ENCODE results near the gene DCTPP1. TPM values are rescaled to one million over a fixed set of nuclear protein-coding genes. Genes with fewer than 3 reads are reported as not detected.

Gene DCTPP1
- polyA plus RNA-seq, 12 donors: 20.0 to 42.3 (median 25.0) TPM; not detected in 1

DNA sequence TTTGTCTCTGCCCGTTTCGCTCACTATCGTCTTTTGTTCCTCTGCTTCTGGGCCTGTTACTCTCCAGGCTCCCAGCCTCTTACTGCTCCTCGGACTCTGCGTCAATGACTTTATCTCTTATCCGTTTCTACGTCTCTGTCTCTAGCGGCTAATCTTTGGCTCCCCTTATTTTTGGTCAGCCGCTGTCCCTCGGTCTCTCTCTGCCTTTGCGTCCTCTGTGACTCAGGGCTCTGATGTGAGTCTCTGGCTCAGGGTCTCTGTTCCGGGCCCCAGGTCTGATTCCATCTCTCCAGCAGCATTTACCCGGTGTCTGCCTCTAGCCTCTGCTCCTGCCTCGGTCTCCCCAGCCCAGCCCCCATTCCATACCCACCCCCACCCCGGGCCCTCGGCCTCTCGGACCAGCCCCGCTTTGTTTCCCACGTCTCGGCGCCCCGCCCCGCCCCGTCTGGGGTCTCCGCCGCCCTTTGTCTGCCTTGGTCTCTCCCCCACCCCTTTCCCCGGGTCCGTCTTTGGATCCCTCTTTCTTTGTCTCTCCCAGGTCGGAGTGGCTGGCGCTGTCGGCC, 35.2 kb downstream of the DCTPP1 start:
- no peak for DNase-seq

GRCh38 chr16:30383521-30383920, 46.3 kb downstream of the DCTPP1 start:
- peak; percentile 83 for DNase-seq

- no peak for DNase-seq
Measured at GRCh38 chr16:30382111-30382881, 47.5 kb downstream of the DCTPP1 start, which contains the start of gene SEPTIN1. Gene SEPTIN1 (minus strand): TSS chr16:30382561. CDS start chr16:30382542, 19 bp downstream.

DNA sequence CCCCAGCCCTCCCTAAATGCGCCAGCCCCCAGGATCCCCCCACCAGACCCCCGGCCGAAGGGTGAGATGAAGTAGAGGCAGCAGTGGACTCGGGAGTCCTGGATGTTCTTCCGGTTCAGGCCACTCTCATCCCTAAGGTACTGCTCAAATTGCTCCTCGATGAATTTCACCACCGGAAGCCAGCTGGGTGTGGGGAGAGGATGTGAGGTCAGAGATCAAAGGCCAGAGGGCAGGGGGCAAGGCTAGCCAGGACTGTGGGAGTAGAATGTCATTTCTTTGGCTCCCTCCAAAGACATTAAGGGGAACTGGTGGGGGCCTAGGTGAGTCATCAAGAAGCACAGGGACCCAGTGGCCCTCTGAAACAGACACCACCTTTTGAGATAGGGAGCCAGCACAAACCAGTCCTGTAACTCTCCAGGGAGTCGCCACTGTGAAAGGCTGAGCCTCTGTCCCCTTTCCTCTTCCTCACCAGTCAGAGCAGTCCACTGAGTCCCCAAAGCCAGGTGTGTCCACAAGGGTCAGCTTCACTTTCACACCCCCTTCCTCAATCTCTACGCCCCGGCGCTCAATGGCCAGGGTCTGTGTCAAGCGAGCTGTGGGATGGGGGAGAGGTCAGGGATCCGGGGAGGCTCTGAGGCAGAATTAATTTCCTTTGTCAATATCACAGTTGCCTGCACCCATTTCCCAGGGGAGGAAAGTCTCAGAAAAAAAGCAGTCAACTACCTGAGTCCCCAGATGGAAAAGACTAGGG, 48.4 kb downstream of the DCTPP1 start:
- no peak for DNase-seq

DNA sequence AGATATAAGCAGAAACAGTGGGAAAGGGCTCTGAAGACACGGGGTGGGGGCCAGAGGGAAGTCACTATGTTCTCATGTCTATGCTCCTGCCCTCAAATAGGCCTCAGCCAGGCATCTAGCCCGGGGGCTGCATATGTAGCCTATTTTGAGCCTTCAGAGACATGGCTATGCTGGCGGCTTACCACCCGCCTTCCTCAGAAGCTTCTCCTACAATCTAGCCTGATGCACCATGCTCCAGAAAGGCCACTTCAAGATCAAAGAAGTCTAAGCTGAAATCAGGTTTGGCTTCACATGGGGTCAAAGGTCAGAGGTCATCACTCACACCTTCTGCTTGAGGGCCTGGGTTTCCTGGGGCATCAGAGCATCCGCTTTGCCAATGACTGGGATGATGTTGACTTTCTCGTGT, 49.0 kb downstream of the DCTPP1 start:
- DNase-seq: no peak

- no peak for DNase-seq
Measured at GRCh38 chr16:30380072-30380802, 49.6 kb downstream of the DCTPP1 start.

DNA sequence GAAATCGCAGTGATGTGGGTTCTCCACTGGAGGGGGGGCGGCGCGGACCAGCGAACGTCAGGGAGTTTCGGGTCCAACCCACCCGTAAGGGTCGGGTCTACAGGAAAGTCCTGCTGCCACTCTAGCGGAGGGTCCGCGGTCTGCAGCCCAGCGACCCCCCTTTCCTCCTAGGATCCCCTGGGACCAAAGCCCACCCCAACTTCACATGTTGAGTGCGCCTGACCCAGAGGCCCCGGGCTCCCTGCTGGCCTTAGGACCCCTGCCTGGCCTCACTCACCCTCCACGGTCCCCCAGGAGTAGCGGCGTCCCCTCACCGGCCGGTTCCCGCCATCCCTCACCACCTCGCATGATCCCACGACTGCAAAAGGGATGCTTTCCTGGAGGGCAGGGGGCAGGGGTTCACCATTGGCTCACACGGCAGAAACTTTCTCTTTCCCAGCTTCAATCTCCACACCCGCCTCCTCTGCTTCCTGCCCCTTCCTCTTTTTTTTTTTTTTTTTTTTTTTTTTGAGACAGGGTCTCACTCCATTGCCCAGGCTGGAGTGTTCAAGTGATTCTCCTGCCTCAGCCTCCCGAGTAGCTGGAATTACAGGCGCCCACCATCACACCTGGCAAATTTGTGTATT, 50.6 kb downstream of the DCTPP1 start:
- DNase-seq: no peak

- DNase-seq: peak; percentile 98
Measured at GRCh38 chr16:30378236-30379157, 51.3 kb downstream of the DCTPP1 start.

GRCh38 chr16:30377812-30378235, 52.0 kb downstream of the DCTPP1 start:
- DNase-seq: peak; percentile 93

- no peak for DNase-seq
Measured at GRCh38 chr16:30377050-30377811, 52.6 kb downstream of the DCTPP1 start.

DNA sequence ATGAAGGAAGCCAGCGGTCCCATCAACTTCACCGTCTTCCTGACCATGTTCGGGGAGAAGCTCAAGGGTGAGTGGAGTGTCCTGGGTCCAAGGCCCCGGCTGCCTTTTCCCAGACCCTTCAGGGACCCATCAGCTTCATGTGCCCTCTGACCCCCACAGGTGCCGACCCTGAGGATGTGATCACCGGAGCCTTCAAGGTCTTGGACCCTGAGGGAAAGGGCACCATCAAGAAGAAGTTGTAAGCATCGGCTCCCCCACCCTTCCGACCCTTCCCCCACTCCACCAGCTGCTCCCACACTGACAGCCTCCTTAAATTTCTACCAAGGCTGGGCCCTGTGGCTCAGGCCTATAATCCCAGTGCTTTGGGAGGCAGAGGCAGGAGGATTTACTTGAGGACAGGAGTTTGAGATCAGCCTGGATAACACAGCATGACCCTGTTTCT, 53.3 kb downstream of the DCTPP1 start:
- no peak for DNase-seq

DNA sequence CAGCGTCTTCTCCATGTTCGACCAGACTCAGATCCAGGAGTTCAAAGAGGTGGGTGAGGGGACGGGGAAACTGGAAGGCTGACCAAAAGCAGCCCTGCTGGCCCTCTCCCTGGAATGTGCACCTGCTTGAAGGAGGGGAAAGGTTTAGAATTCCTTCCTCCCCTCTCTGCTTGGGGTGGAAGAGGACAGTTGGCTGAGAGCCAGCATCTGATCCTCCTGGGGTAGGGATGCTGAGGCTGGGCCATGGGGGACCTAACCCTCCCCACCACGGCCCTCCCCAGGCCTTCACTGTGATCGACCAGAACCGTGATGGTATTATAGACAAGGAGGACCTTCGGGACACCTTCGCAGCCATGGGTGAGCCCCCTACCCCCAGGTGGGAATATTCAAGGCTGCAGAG, 54.0 kb downstream of the DCTPP1 start:
- no peak for DNase-seq

DNA sequence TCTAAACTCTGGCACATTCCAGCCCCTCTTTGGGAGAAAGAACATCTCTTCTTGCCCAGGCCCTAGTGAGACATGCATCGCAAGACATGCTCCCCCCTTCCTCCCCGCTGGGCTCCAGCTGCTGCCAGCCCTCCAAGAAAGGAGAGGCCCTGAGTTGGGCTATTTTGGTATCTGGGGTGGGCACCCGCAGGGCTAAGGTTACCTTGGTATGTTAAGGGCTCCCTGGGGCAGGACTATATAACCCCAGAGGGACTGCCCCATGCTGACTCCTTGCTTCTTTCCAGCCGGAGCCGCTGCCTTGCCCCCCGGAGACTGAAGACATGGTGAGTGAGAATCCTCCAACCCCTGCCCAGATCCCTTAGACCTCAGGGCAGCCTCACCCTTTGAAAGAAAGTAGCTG, 55.3 kb downstream of the DCTPP1 start, which contains the start of gene MYL11:
MYL11 (plus strand) TSS at position 265 of the 400 bp plus-strand sequence; CDS start at position 321, 56 bp downstream.
- DNase-seq: no peak

Other genes starting within 250 kb of the DCTPP1 start
- 10 to 100 TPM in 8 of 12 donors, 1 to 10 TPM in 3, not detected in 1; 6.0 to 41.9 (median 11.0) TPM for gene CORO1A, start 246.4 kb downstream of the DCTPP1 start, polyA plus RNA-seq (ENCODE audit: insufficient read length in 12 of 12)
- 10 to 100 TPM in 10 of 12 donors, not detected in 2; 13.0 to 35.0 (median 17.4) TPM for gene BOLA2B, start 236.4 kb downstream of the DCTPP1 start, polyA plus RNA-seq (ENCODE audit: insufficient read length in 12 of 12)
- 10 to 100 TPM in 9 of 12 donors, 1 to 10 TPM in 2, not detected in 1; 6.8 to 21.8 (median 13.7) TPM for gene SLX1A, start 236.2 kb downstream of the DCTPP1 start, polyA plus RNA-seq (ENCODE audit: insufficient read length in 12 of 12)
- gene SULT1A3, start 230.8 kb downstream of the DCTPP1 start, polyA plus RNA-seq (ENCODE audit: insufficient read length in 12 of 12): 1 to 10 TPM in 10 of 12 donors, not detected in 2; 1.7 to 5.9 (median 3.7) TPM
- 10 to 100 TPM in 5 of 12 donors, 1 to 10 TPM in 3, under 1 TPM in 2, not detected in 2; 0.24 to 22.5 (median 10.1) TPM for gene NPIPB13, start 181.6 kb downstream of the DCTPP1 start, polyA plus RNA-seq (ENCODE audit: insufficient read length in 12 of 12)
- gene CD2BP2, start 74.7 kb downstream of the DCTPP1 start, polyA plus RNA-seq (ENCODE audit: insufficient read length in 12 of 12): 10 to 100 TPM in 11 of 12 donors, not detected in 1; 26.8 to 87.9 (median 33.5) TPM
- gene TBC1D10B, start 59.5 kb downstream of the DCTPP1 start, polyA plus RNA-seq (ENCODE audit: insufficient read length in 12 of 12): 10 to 100 TPM in 11 of 12 donors, not detected in 1; 24.1 to 52.0 (median 28.0) TPM
- gene MYL11, start 55.2 kb downstream of the DCTPP1 start, polyA plus RNA-seq (ENCODE audit: insufficient read length in 12 of 12): 1,000 to 10,000 TPM; 2,830 to 9,967 (median 7,161) TPM
- 1 to 10 TPM in 11 of 12 donors, not detected in 1; 1.3 to 7.2 (median 2.6) TPM for gene SEPTIN1, start 47.5 kb downstream of the DCTPP1 start, polyA plus RNA-seq (ENCODE audit: insufficient read length in 12 of 12)
- gene ZNF48, start 34.6 kb downstream of the DCTPP1 start, polyA plus RNA-seq (ENCODE audit: insufficient read length in 12 of 12): 10 to 100 TPM in 1 of 12 donors, 1 to 10 TPM in 10, not detected in 1; 4.6 to 26.2 (median 6.2) TPM
- gene ZNF771, start 22.4 kb downstream of the DCTPP1 start, polyA plus RNA-seq (ENCODE audit: insufficient read length in 12 of 12): 1 to 10 TPM in 10 of 12 donors, not detected in 2; 2.9 to 5.7 (median 4.4) TPM
- gene SEPHS2, start 15.8 kb upstream of the DCTPP1 start, polyA plus RNA-seq (ENCODE audit: insufficient read length in 12 of 12): 10 to 100 TPM in 11 of 12 donors, not detected in 1; 12.6 to 32.9 (median 15.5) TPM
- 10 to 100 TPM in 1 of 12 donors, 1 to 10 TPM in 9, not detected in 2; 1.2 to 11.1 (median 2.5) TPM for gene ITGAL, start 42.7 kb upstream of the DCTPP1 start, polyA plus RNA-seq (ENCODE audit: insufficient read length in 12 of 12)
- gene ZNF768, start 96.5 kb upstream of the DCTPP1 start, polyA plus RNA-seq (ENCODE audit: insufficient read length in 12 of 12): 10 to 100 TPM in 11 of 12 donors, not detected in 1; 19.9 to 32.9 (median 25.7) TPM
- 1 to 10 TPM in 11 of 12 donors, not detected in 1; 5.6 to 7.8 (median 6.5) TPM for gene ZNF747, start 104.8 kb upstream of the DCTPP1 start, polyA plus RNA-seq (ENCODE audit: insufficient read length in 12 of 12)
- gene ZNF764, start 128.3 kb upstream of the DCTPP1 start, polyA plus RNA-seq (ENCODE audit: insufficient read length in 12 of 12): 10 to 100 TPM in 1 of 12 donors, 1 to 10 TPM in 10, not detected in 1; 5.4 to 10.2 (median 6.5) TPM
- 10 to 100 TPM in 4 of 12 donors, 1 to 10 TPM in 7, not detected in 1; 5.1 to 14.9 (median 8.7) TPM for gene ZNF688, start 141.7 kb upstream of the DCTPP1 start, polyA plus RNA-seq (ENCODE audit: insufficient read length in 12 of 12)
- gene ZNF785, start 155.7 kb upstream of the DCTPP1 start, polyA plus RNA-seq (ENCODE audit: insufficient read length in 12 of 12): 10 to 100 TPM in 8 of 12 donors, 1 to 10 TPM in 3, not detected in 1; 8.3 to 21.1 (median 11.0) TPM
- 10 to 100 TPM in 1 of 12 donors, 1 to 10 TPM in 10, not detected in 1; 6.0 to 12.6 (median 7.5) TPM for gene ZNF689, start 180.4 kb upstream of the DCTPP1 start, polyA plus RNA-seq (ENCODE audit: insufficient read length in 12 of 12)
- gene PRR14, start 220.9 kb upstream of the DCTPP1 start, polyA plus RNA-seq (ENCODE audit: insufficient read length in 12 of 12): 10 to 100 TPM in 11 of 12 donors, not detected in 1; 17.1 to 42.4 (median 20.9) TPM
- gene FBRS, start 228.4 kb upstream of the DCTPP1 start, polyA plus RNA-seq (ENCODE audit: insufficient read length in 12 of 12): 10 to 100 TPM in 11 of 12 donors, not detected in 1; 24.5 to 99.6 (median 32.2) TPM